HG03469 (cell line): Measurements from ENCODE around the gene WNK3.

ENCODE experiments used
- ATAC-seq: cut with Tn5 transposase; IDR thresholded peaks from one replicate; pipeline ENCODE4 v1.9.1; 2021; ENCODE audit warnings: mild to moderate bottlenecking, moderate library complexity, moderate number of reproducible peaks; ENCODE audit not compliant: unreplicated experiment

The WNK3 gene

DNA sequence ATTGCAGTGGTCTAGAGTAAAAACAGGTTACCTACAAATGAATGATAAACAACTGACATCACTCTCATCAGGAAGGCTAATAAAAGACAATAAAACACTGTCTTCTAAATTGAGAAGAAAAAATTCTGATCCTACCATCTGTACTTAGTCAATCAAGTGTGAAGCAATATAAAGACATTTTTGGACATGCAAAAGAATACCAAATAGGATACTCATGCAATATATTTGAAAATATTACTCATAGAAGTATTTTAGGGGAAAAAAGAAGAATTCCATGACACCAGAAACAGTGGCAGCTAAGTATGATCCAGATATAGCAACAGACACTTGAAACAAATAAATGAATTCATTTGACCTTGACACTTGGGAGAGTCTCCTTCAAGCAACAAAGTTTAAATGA lies 111.0 kb downstream of the WNK3 start:
- no peak for ATAC-seq

DNA sequence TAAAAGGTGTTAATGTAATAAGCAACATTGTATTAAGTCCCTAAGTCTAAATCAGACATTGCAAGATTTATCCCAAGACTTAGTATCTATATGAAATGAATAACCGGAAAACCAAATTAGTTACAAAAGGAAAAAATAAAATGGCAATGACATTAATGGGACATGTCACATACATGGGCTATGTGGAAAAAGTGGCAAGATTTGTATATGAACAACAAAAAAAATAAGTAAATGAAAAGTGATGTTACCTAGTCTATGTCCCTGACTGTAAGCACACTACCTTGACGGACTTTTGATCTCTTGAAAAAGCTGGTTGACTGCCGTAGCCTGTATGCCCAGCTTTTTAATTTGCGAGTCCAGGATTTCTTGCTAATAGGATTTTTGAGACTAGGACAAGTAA lies 119.3 kb downstream of the WNK3 start:
- no peak for ATAC-seq

DNA sequence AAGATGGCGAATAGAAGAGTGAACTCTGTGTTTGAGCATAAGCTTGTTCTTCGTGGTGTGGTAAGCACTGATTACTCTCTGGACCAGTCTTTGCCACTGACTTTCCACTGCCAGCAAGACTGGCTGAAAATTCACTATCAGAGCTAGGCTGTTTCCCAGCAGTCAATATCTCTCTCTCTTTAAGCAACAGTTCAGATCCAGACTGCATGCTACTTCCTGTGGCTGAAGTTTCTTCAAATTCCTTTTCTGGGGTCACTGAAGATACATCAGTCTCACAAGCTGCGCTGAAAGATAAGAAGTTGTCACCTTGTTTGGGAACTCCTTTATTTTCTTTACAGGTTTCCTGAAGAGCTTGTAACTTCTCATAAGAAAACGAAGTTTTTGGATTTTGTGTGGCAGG lies 120.8 kb downstream of the WNK3 start:
- ATAC-seq = no peak

DNA sequence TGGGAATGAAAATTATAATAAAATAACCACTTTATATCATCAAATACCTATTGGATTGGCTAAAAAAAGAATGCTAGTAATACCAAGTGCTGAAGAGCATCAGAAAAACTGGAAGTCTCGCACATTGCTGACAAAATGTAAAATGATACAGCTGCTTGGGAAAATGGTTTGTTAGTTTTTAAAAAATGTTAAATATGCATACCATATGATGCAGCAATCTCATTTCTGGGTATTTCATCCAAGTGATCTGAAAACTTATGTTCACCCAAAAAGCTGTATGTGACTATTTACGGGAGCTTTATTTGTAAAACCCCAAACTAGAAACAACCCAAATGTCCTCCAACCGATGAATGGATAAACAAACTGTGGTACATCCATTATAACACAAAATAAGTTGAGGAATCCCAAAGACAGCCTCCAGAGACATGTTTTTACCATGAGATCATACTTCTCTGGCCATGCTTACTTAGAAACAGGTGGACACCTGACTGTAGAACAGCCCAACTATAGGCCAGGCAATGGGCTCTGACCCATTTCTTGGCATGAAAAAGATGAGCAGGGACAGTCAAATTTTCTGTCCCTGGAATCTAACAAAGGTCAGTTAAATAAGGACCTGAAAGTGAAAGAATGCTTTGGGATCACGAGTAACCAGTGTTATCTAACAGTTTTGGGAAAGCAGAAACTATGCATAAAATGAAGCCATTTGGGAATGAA lies 127.3 kb downstream of the WNK3 start:
- no peak for ATAC-seq

DNA sequence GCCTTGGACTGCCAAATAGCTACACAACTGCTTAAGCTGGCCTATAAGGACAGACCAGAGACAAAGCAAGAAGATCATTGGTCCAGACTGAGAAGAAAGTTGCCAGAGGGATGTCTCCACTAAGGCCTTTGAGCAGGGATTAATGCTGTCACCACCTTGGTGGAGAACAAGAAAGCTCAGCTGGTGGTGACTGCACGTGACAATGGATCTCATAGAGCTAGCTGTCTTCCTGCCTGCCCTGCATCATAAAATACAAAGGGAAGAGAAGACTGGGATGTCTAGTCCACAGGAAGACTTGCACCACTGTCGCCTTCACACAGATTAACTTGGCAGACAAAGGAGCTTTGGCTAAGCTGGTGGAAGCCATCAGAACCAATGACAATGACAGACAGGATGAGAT lies 134.3 kb downstream of the WNK3 start:
- no peak for ATAC-seq

DNA sequence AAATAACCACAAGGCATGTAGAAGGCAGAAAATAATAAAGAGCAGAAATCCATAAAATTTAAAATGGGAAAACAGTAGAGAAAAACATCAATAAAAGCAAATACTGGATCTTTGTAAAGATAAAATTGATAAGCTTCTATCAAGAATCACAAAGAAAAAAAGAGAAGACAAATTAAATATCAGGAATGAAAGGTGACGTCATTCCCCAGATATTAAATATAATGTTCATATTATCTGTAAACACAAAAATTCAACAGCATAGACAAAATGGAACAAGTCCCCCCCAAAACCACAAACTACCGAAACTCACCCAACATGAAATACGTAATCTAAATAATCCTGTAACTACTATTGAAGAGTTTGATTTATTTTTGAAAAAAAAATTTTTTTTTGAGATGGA lies 144.2 kb downstream of the WNK3 start:
- ATAC-seq = no peak

- ATAC-seq = no peak
These were observed 149.3 kb downstream of the WNK3 start for GRCh38 chrX:54208531-54208930.

GRCh38 chrX:54198262-54198661 lies 159.6 kb downstream of the WNK3 start:
- no peak for ATAC-seq

DNA sequence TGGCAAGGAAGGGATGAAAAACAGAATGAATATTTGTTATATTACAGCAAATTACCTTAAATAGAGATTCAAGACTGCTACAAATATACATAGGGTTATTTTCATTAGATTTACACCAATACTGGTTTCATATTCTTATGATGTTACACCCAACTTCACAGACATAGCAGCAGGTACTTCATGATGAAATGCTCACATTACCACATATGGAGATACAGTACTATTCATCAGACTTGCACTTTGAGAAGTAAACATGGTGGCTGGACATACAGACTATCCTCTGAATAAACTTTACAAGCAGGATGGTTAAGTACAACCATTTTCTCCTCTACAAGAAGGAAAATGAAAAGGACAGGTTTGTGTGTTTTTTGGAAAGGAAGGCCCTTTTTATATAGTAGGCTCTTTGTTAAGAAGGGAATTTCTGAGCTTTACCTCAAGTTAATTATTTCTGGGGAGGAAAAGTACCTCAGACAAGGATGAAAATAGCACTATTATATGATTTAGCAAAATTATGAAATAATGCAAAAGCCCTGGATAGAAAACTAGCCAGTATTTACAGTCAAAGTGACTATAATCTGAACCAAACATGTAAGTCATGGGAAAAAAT lies 162.8 kb downstream of the WNK3 start:
- ATAC-seq = no peak

GRCh38 chrX:54193085-54193821 lies 164.6 kb downstream of the WNK3 start:
- no peak for ATAC-seq

DNA sequence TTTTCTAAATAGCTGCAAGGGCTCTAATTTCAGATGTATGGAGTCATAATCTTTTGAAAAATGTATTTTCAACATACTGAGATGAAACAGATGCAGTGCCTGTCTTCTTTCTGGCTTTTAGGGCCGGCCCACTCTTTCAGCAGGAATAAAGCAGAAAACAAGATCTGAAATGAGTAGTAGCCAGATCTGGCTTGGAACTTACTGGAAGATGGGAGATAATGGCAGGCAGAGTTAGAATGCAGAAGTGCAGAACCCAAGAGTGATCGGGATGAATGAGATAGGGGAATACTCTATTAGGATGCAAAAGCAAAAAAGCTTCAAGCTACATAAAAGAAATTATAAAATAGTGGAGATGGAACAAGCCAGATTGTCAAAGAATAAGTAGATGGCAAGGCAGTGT lies 173.4 kb downstream of the WNK3 start:
- ATAC-seq = no peak

DNA sequence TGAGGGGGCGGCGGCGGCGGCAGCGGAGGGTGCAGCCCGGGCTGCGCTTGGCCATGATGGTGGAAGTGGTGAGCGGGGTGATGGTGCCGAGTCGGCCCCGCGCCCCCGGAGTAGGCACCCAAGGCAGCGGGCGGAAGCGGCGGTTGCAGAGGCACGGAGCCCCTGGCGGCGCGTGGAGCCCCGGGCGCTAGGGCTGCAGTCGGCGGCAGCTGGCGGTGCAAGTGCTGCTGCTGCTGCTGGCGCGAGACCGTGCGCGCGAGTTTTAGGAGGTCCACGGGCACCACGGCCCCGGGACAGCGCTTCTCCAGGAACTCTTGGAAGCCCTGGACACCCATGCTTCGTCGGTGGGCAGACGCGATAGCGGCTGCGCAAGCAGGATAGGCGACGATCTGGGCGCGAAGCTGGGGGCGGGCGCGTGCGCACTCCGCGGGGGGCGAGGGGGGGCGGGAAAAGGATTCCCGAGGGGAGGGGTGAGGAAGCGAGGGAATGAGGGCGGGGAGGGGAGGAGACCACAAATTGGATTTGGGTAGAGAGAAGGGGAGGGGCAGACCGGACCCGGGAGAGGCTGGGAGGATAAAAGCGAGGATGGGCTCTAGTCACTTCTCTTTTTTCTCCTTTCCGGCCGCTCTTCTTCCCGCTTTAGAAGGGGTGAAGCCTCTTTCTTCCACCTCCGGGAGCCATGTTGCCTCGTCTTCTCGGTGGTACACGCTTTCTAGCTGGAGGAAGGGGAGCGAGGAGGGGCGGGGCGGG lies 174.8 kb downstream of the WNK3 start, which contains the start of gene FAM120C:
TSS of gene FAM120C (minus strand) at position 391 of the 750 bp plus-strand sequence. CDS start at position 335, 56 bp downstream.
- no peak for ATAC-seq

GRCh38 chrX:54182194-54182863 lies 175.5 kb downstream of the WNK3 start:
- no peak for ATAC-seq

GRCh38 chrX:54181202-54181953 lies 176.5 kb downstream of the WNK3 start:
- no peak for ATAC-seq

- ATAC-seq = no peak
These were observed 177.4 kb downstream of the WNK3 start for GRCh38 chrX:54180403-54180802.

- no peak for ATAC-seq
These were observed 179.5 kb downstream of the WNK3 start for GRCh38 chrX:54178100-54178940.

GRCh38 chrX:54177306-54177705 lies 180.5 kb downstream of the WNK3 start:
- no peak for ATAC-seq

- ATAC-seq = no peak
These were observed 184.1 kb downstream of the WNK3 start for GRCh38 chrX:54173791-54174190.

- ATAC-seq = no peak
These were observed 185.4 kb downstream of the WNK3 start for GRCh38 chrX:54172455-54172854.
